ENCODE data around the gene CC2D2A.
"Not testable (repeated sequence)": the region's sequence is repeated elsewhere in the genome, so short reads cannot be mapped to it uniquely, and the experiment has no call there.

The CC2D2A gene

GRCh38 chr4:15470128-15470475 lies 420 bp downstream of the CC2D2A start:
- no peak for DNase-seq

- DNase-seq, result no peak
These were observed 6.7 kb downstream of the CC2D2A start for GRCh38 chr4:15476396-15476795.

GRCh38 chr4:15478724-15479088 lies 9.0 kb downstream of the CC2D2A start:
- DNase-seq, result no peak

GRCh38 chr4:15479089-15479912 lies 9.6 kb downstream of the CC2D2A start:
- DNase-seq, result no peak

- no peak for DNase-seq
These were observed 10.2 kb downstream of the CC2D2A start for GRCh38 chr4:15479913-15480185.

GRCh38 chr4:15481961-15482745 lies 12.5 kb downstream of the CC2D2A start:
- DNase-seq, result no peak

GRCh38 chr4:15482842-15483241 lies 13.2 kb downstream of the CC2D2A start:
- no peak for DNase-seq

GRCh38 chr4:15488136-15488535 lies 18.5 kb downstream of the CC2D2A start:
- DNase-seq, result no peak

GRCh38 chr4:15488658-15489470 lies 19.2 kb downstream of the CC2D2A start:
- DNase-seq, result no peak

GRCh38 chr4:15489551-15489950 lies 19.9 kb downstream of the CC2D2A start:
- DNase-seq, result no peak

- no peak for DNase-seq
These were observed 23.7 kb downstream of the CC2D2A start for GRCh38 chr4:15493411-15493810.

- DNase-seq, result no peak
These were observed 25.9 kb downstream of the CC2D2A start for GRCh38 chr4:15495621-15496020.

GRCh38 chr4:15498356-15498755 lies 28.7 kb downstream of the CC2D2A start:
- DNase-seq, result no peak

- DNase-seq, result no peak
These were observed 31.0 kb downstream of the CC2D2A start for GRCh38 chr4:15500701-15501100.

- DNase-seq, result no peak
These were observed 32.3 kb downstream of the CC2D2A start for GRCh38 chr4:15501941-15502340.

- DNase-seq, result no peak
These were observed 32.7 kb downstream of the CC2D2A start for GRCh38 chr4:15502384-15502783.

GRCh38 chr4:15504041-15504440 lies 34.4 kb downstream of the CC2D2A start:
- DNase-seq, result no peak

GRCh38 chr4:15506464-15506863 lies 36.8 kb downstream of the CC2D2A start:
- DNase-seq, result no peak

- no peak for DNase-seq
These were observed 38.0 kb downstream of the CC2D2A start for GRCh38 chr4:15507679-15508078.

GRCh38 chr4:15510961-15511360 lies 41.3 kb downstream of the CC2D2A start:
- no peak for DNase-seq

- DNase-seq, result no peak
These were observed 43.9 kb downstream of the CC2D2A start for GRCh38 chr4:15513545-15513944.

GRCh38 chr4:15515106-15515505 lies 45.4 kb downstream of the CC2D2A start:
- DNase-seq, result no peak

GRCh38 chr4:15516494-15516893 lies 46.8 kb downstream of the CC2D2A start:
- no peak for DNase-seq

GRCh38 chr4:15517681-15518080 lies 48.0 kb downstream of the CC2D2A start:
- not testable (repeated sequence) for DNase-seq

Measured in activated CD4-positive, alpha-beta T cell treated with anti-CD3 and anti-CD28 coated beads for 1 hour (primary cell).